Common myeloid progenitor, CD34-positive (primary cell): Measurements from ENCODE around the gene PDPK1.
A peak's percentile ranks its signal among the peaks of the same experiment; 100 is the strongest.
"Not testable (repeated sequence)": the region's sequence is repeated elsewhere in the genome, so short reads cannot be mapped to it uniquely, and the experiment has no call there.

ENCODE experiments used
- CTCF ChIA-PET: fragments of 350-600 bp; sonication (Branson Sonifier 250); formaldehyde crosslinking; loops from one replicate; lab custom pipeline; 2021; ENCODE audit warnings: antibody characterized with exemption; lab: Charles Lee
- POLR2A ChIA-PET: fragments of 350-600 bp; sonication (Branson Sonifier 250); formaldehyde crosslinking; loops from one replicate; lab custom pipeline; 2021; ENCODE audit warnings: antibody characterized with exemption; lab: Charles Lee
- DNase-seq, 3 donors: peaks; one replicate each; pipeline versions ENCODE4 v3.0.0 to v3.0.0-alpha.2; 2013
- H3K27ac ChIP-seq, 2 experiments: 1 replicate in 1 of 2; 2 replicates in 1 of 2; pipeline ENCODE4 v1.7.0; 2013; ENCODE audit warnings: inconsistent platforms in 2 of 2, low read length in 2 of 2, mild to moderate bottlenecking in 2 of 2, low read depth in 1 of 2, moderate library complexity in 1 of 2; ENCODE audit not compliant: severe bottlenecking in 2 of 2, insufficient read depth in 1 of 2, poor library complexity in 1 of 2
- H3K27me3 ChIP-seq, 5 experiments: replicated peaks in 2 of 5; 1 replicate in 3 of 5; 2 replicates in 2 of 5; pipeline versions ENCODE4 v1.6.1 to v1.7.0; 2013; ENCODE audit warnings: low read length in 4 of 5, mild to moderate bottlenecking in 2 of 5, moderate library complexity in 2 of 5, inconsistent platforms in 1 of 5; ENCODE audit not compliant: insufficient read depth in 5 of 5, control insufficient read depth in 4 of 5
- H3K36me3 ChIP-seq, 4 experiments: 1 replicate in 2 of 4; 2 replicates in 2 of 4; pipeline versions ENCODE4 v1.6.1 to v1.7.0; 2013; ENCODE audit warnings: low read length in 3 of 4, control low read depth in 1 of 4, mild to moderate bottlenecking in 1 of 4; ENCODE audit not compliant: control insufficient read depth in 4 of 4, insufficient read depth in 4 of 4
- H3K4me1 ChIP-seq, 4 experiments: 1 replicate in 3 of 4; 2 replicates in 1 of 4; pipeline versions ENCODE4 v1.6.1 to v1.7.1; 2013; ENCODE audit warnings: low read length in 3 of 4, mild to moderate bottlenecking in 3 of 4, control low read depth in 1 of 4, inconsistent platforms in 1 of 4, moderate library complexity in 1 of 4; ENCODE audit not compliant: control insufficient read depth in 4 of 4, insufficient read depth in 4 of 4; ENCODE audit errors: control extremely low read depth in 1 of 4
- H3K4me3 ChIP-seq, 7 experiments: 1 replicate in 4 of 7; 2 replicates in 3 of 7; pipeline versions ENCODE4 v1.5.1 to v1.7.0; 2013; ENCODE audit warnings: mild to moderate bottlenecking in 7 of 7, low read length in 6 of 7, moderate library complexity in 6 of 7, inconsistent platforms in 2 of 7, low read depth in 2 of 7, control low read depth in 1 of 7; ENCODE audit not compliant: insufficient read depth in 4 of 7, control insufficient read depth in 1 of 7; ENCODE audit errors: extremely low read depth in 1 of 7
- H3K9me3 ChIP-seq, 5 experiments: 1 replicate in 4 of 5; 2 replicates in 1 of 5; pipeline versions ENCODE4 v1.6.1 to v1.7.1; 2013; ENCODE audit warnings: low read length in 4 of 5, mild to moderate bottlenecking in 2 of 5, inconsistent platforms in 1 of 5, low read depth in 1 of 5, moderate library complexity in 1 of 5; ENCODE audit not compliant: control insufficient read depth in 4 of 5, insufficient read depth in 2 of 5; ENCODE audit errors: control extremely low read depth in 1 of 5
- WGBS: methylation state at CpG from one replicate; pipeline ENCODE4 v1.1.5; 2013; ENCODE audit not compliant: insufficient coverage; 5-methylcytosine and 5-hydroxymethylcytosine counted together

PDPK1 gene

DNA sequence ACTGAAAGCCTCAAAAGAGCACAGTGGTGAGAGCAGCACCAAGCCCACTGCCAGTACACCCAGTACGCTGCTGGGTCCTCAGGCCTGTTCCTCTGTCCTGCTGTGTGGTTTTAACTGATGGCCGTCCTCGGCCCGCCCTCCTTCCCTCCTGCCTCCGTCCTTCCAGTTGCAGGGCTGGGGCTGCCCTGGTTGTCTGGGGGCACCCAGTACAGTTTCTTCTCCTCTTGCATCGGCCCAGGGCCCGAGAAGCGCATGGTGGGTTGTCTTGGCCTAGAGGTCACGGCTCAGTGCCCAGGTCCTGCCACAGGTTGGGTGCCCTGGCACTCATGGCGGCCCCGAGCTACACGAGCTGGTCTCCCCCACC is 73.7 kb downstream of the PDPK1 start:
- 96% methylated on average over 5 of the region's 12 CpGs for WGBS
- Histone ChIP-seq H3K36me3 (peaks cover 3 to 22% (median 15%) of the 10 kb centered on the region in 4 experiments), H3K27me3 (no peaks in the 10 kb centered on the region), H3K9me3 (no peaks in the 10 kb centered on the region), H3K4me1 (peaks cover 0 to 4% (median 3%) of the 10 kb centered on the region in 4 experiments), H3K4me3 (no peak overlapping the region), H3K27ac (peak overlapping the region in 1 of 2 experiments; percentile 7)
- POLR2A ChIA-PET = no interaction called here
- CTCF ChIA-PET = no interaction called here
- DNase-seq = no peak

DNA sequence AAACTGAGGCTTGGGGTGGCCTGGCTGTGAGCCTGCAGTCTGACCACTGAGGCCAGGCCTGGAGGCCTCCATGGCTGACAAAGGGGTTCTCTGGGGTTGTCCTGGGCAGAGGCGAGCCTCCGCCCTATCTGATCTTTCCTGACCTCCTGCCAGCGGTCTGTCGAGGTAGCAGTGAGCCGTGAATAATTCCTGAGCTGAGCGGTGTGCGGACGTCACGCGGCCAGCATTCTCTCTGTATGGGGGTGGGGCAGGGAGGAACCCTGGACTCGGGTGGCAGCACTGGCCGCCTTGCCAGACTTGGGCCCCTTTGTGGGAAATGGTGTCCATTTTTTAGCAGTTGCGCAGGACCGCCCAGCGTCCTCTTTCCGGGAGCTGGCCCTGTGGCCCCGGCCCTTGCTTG is 74.1 kb downstream of the PDPK1 start:
- H3K27ac ChIP-seq, H3K4me1 ChIP-seq, CTCF ChIA-PET, H3K4me3 ChIP-seq, H3K9me3 ChIP-seq, POLR2A ChIA-PET, DNase-seq, H3K27me3 ChIP-seq: not testable (repeated sequence)
- peaks cover 3 to 22% (median 15%) of the 10 kb centered on the region in 4 experiments for H3K36me3 ChIP-seq
- no CpG with 5 or more reads among the region's 17 CpGs for WGBS

DNA sequence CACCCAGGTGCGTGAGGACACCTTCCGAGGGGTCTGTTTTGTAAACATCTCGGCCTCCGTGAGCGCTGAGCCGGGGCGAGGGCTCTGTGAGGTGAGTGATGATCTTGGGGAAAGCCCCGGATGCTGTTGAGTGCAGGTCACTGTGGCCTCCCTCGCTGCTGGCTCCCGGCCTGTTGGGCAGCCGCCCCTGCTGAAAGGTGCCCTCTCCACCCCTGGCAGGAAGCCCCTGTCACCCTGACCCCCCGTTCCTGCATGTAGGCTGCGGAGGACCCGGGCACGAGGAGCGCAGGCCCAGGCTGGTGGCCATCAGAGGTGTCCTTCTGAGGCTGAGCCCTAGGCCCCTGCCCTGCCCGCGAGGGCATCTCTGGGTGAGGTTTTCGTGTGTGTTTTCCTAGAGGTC is 75.4 kb downstream of the PDPK1 start:
- H3K27me3 ChIP-seq, CTCF ChIA-PET, H3K27ac ChIP-seq, H3K4me3 ChIP-seq, H3K9me3 ChIP-seq, H3K4me1 ChIP-seq, POLR2A ChIA-PET, DNase-seq: not testable (repeated sequence)
- WGBS = 94% methylated on average over 3 of the region's 19 CpGs
- peaks cover 3 to 22% (median 15%) of the 10 kb centered on the region in 4 experiments for H3K36me3 ChIP-seq

DNA sequence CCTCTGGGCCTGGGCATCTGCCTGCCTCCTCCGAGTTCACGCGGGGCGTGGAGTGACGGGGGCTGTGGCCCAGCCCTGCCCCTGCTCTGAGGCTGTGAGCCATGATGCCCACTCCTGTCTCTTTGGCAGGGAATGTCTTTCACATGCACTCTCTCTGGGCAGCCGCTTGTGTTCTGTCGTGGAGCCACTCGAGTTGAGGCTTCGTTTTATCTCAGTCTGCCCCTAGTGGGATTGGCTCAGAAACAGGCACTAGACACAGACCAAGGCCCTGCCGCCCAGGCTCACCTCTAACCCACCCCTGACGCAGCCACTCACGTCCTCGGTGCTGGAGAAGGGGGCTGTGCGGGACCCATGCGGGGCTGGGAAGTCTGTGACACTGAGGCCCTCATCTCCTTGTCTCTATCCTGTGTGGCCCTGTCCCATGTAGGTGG is 77.0 kb downstream of the PDPK1 start:
- Histone ChIP-seq H3K9me3 (no peaks in the 10 kb centered on the region), H3K27ac (no peak overlapping the region), H3K4me1 (no peaks in the 10 kb centered on the region), H3K4me3 (no peak overlapping the region), H3K27me3 (no peaks in the 10 kb centered on the region), H3K36me3 (peaks cover 3 to 21% (median 15%) of the 10 kb centered on the region in 4 experiments)
- CTCF ChIA-PET = no interaction called here
- no peak for DNase-seq
- WGBS = 94% methylated on average over 15 of the region's 15 CpGs
- POLR2A ChIA-PET = no interaction called here

DNA sequence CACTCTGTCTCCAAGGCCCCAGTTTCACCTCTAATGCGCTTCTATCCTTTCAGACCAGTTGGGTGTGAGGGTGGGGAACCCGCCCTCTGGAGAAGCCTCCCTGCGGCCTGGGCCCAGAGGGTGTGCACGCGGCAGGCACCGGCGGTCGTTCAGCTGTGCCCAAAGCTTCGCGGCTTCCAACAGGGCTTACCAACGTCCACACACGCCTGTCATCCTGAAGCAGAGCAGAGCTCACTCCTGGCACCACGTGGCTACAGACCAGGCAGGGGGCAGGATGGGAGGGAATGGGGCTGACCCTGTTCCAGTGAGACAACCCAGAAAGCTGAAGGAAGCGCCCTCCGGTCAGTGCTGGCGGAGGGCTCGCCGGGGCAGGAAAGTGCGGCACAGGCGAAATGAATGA is 81.1 kb downstream of the PDPK1 start:
- H3K27ac ChIP-seq, H3K4me3 ChIP-seq, CTCF ChIA-PET, H3K9me3 ChIP-seq, H3K4me1 ChIP-seq, H3K27me3 ChIP-seq, POLR2A ChIA-PET, DNase-seq, H3K36me3 ChIP-seq: not testable (repeated sequence)
- no CpG with 5 or more reads among the region's 20 CpGs for WGBS

DNA sequence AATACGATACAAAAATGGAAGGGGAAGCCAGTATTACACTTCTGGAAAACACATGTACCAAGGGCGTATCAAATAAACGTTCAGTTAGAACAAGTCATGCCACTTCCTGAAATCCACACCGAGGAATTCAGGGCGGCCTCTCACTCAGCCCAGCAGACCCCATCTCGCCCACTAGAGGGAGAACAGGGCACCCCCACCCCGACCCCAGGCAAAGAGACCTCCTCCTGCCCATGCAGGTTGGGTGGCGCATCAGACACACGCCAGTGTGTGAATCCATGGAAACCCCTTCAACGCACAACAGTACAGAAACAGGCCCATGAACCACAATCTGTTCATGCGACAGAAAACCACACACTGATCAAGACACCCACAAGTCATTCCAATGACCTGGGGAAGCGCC is 81.8 kb downstream of the PDPK1 start:
- CTCF ChIA-PET, H3K27ac ChIP-seq, H3K4me1 ChIP-seq, H3K27me3 ChIP-seq, POLR2A ChIA-PET, H3K4me3 ChIP-seq, H3K36me3 ChIP-seq, H3K9me3 ChIP-seq: not testable (repeated sequence)
- WGBS = no CpG with 5 or more reads among the region's 12 CpGs
- peak; percentile 73 to 94 (median 91) for DNase-seq

DNA sequence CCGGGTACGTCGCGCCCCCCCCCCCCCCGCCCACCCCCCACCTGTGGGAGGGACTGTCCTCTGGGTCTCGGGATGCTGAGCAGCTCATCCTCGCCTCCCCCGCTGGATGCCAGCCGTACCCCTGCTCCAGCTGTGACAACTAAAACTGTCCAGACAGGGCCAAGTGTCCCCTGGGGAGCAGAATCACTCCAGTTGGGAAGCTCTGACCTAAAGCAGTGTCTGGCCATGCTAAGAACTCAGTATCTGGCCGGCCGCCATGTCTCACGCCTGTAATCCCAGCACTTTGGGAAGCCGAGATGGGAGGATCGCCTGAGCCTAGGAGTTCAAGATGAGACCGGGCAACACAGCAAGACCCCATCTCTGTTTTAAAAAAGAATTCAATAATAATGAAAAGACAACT is 83.0 kb downstream of the PDPK1 start:
- H3K4me3 ChIP-seq, DNase-seq, POLR2A ChIA-PET, H3K9me3 ChIP-seq, H3K27me3 ChIP-seq, H3K36me3 ChIP-seq, H3K4me1 ChIP-seq, H3K27ac ChIP-seq, CTCF ChIA-PET: not testable (repeated sequence)
- no CpG with 5 or more reads among the region's 15 CpGs for WGBS
